ENCODE data around the gene PDE11A. TPM values are rescaled to one million over a fixed set of nuclear protein-coding genes. Genes with fewer than 3 reads are reported as not detected.
"Not testable (repeated sequence)": the region's sequence is repeated elsewhere in the genome, so short reads cannot be mapped to it uniquely, and the experiment has no call there.

The PDE11A gene
- total RNA-seq, 1 experiment from 2014 or later, result not detected

GRCh38 chr2:177857538-177857937 is 215.0 kb downstream of the PDE11A start:
- no TSS peak for BruUV-seq (replicated peaks)
- no peak for TF ChIP-seq CTCF (IDR thresholded peaks at IDR 0.05; ENCODE audit: unreplicated experiment)
- Mint-ChIP-seq H3K27me3 (ENCODE audit: insufficient read depth, unreplicated experiment) (no peaks in the 10 kb centered on the region), H3K27ac (ENCODE audit: low read depth, unreplicated experiment) (no peak overlapping the region), H3K36me3 (ENCODE audit: insufficient read depth, unreplicated experiment) (no peaks in the 10 kb centered on the region), H3K4me3 (ENCODE audit: unreplicated experiment) (no peak overlapping the region), H3K9me3 (ENCODE audit: unreplicated experiment) (peaks cover 10% of the 10 kb centered on the region), H3K4me1 (ENCODE audit: insufficient read depth, unreplicated experiment) (no peaks in the 10 kb centered on the region)
- intact Hi-C loops (cut with micrococcal nuclease), result no loop called here
- CTCF ChIA-PET, result no interaction called here
- POLR2A ChIA-PET, result interaction anchor here (0.7 to 0.9 kb wide), 2 partner anchors 9 to 27 kb away, joined by 3 read pairs; no protein-coding TSS in a partner anchor
- DNase-seq (ENCODE audit: unreplicated experiment), result no peak

- no peak for TF ChIP-seq CTCF (IDR thresholded peaks at IDR 0.05; ENCODE audit: unreplicated experiment)
- CTCF ChIA-PET, result interaction anchor here (1.1 kb wide), 1 partner anchor 54 kb away, joined by 3 read pairs; no protein-coding TSS in a partner anchor
- H3K9me3 Mint-ChIP-seq (ENCODE audit: unreplicated experiment), result peaks cover 7% of the 10 kb centered on the region
- DNase-seq (ENCODE audit: unreplicated experiment), result no peak
- H3K4me3 Mint-ChIP-seq (ENCODE audit: unreplicated experiment), result no peak overlapping the region
- no peaks in the 10 kb centered on the region for H3K4me1 Mint-ChIP-seq (ENCODE audit: insufficient read depth, unreplicated experiment)
- POLR2A ChIA-PET, result no interaction called here
- no TSS peak for BruUV-seq (replicated peaks)
- H3K36me3 Mint-ChIP-seq (ENCODE audit: insufficient read depth, unreplicated experiment), result no peaks in the 10 kb centered on the region
- H3K27ac Mint-ChIP-seq (ENCODE audit: low read depth, unreplicated experiment), result no peak overlapping the region
- intact Hi-C loops (cut with micrococcal nuclease), result no loop called here
- H3K27me3 Mint-ChIP-seq (ENCODE audit: insufficient read depth, unreplicated experiment), result no peaks in the 10 kb centered on the region
These were observed 220.2 kb downstream of the PDE11A start for GRCh38 chr2:177852389-177852788.

- Mint-ChIP-seq H3K9me3 (ENCODE audit: unreplicated experiment) (no peaks in the 10 kb centered on the region), H3K27ac (ENCODE audit: low read depth, unreplicated experiment) (no peak overlapping the region), H3K36me3 (ENCODE audit: insufficient read depth, unreplicated experiment) (no peaks in the 10 kb centered on the region), H3K4me3 (ENCODE audit: unreplicated experiment) (no peak overlapping the region), H3K4me1 (ENCODE audit: insufficient read depth, unreplicated experiment) (no peaks in the 10 kb centered on the region), H3K27me3 (ENCODE audit: insufficient read depth, unreplicated experiment) (no peaks in the 10 kb centered on the region)
- DNase-seq (ENCODE audit: unreplicated experiment), result no peak
- ChIA-PET CTCF (no interaction called here), POLR2A (no interaction called here)
- TF ChIP-seq CTCF (IDR thresholded peaks at IDR 0.05; ENCODE audit: unreplicated experiment), result no peak
- no TSS peak for BruUV-seq (replicated peaks)
- intact Hi-C loops (cut with micrococcal nuclease), result no loop called here
These were observed 229.4 kb downstream of the PDE11A start for GRCh38 chr2:177843188-177843587.

- ChIA-PET POLR2A (interaction anchor here (0.6 to 0.8 kb wide), 2 partner anchors 15 to 1327 kb away, joined by 3 read pairs; no protein-coding TSS in a partner anchor), CTCF (no interaction called here)
- no peaks in the 10 kb centered on the region for H3K27me3 Mint-ChIP-seq (ENCODE audit: insufficient read depth, unreplicated experiment)
- no peaks in the 10 kb centered on the region for H3K4me1 Mint-ChIP-seq (ENCODE audit: insufficient read depth, unreplicated experiment)
- intact Hi-C loops (cut with micrococcal nuclease), result no loop called here
- H3K4me3 Mint-ChIP-seq (ENCODE audit: unreplicated experiment), result no peak overlapping the region
- H3K27ac Mint-ChIP-seq (ENCODE audit: low read depth, unreplicated experiment), result no peak overlapping the region
- no peaks in the 10 kb centered on the region for H3K36me3 Mint-ChIP-seq (ENCODE audit: insufficient read depth, unreplicated experiment)
- no peaks in the 10 kb centered on the region for H3K9me3 Mint-ChIP-seq (ENCODE audit: unreplicated experiment)
- BruUV-seq (replicated peaks), result no TSS peak
- TF ChIP-seq CTCF (IDR thresholded peaks at IDR 0.05; ENCODE audit: unreplicated experiment), result no peak
- no peak for DNase-seq (ENCODE audit: unreplicated experiment)
These were observed 230.3 kb downstream of the PDE11A start for GRCh38 chr2:177842243-177842642.

- H3K27ac Mint-ChIP-seq (ENCODE audit: low read depth, unreplicated experiment); H3K4me3 Mint-ChIP-seq (ENCODE audit: unreplicated experiment); H3K4me1 Mint-ChIP-seq (ENCODE audit: insufficient read depth, unreplicated experiment); POLR2A ChIA-PET; intact Hi-C loops (cut with micrococcal nuclease); H3K27me3 Mint-ChIP-seq (ENCODE audit: insufficient read depth, unreplicated experiment); H3K36me3 Mint-ChIP-seq (ENCODE audit: insufficient read depth, unreplicated experiment); BruUV-seq (replicated peaks); DNase-seq (ENCODE audit: unreplicated experiment); CTCF ChIA-PET; H3K9me3 Mint-ChIP-seq (ENCODE audit: unreplicated experiment): not testable (repeated sequence)
These were observed 237.0 kb downstream of the PDE11A start for GRCh38 chr2:177835418-177836204.

Data from MCF 10A (cell line).